ENCODE data around the gene PIGV.
"Not testable (repeated sequence)": the region's sequence is repeated elsewhere in the genome, so short reads cannot be mapped to it uniquely, and the experiment has no call there.

PIGV gene

GRCh38 chr1:26833432-26834405 lies 46.0 kb downstream of the PIGV start:
- no peak for FAIRE-seq

DNA sequence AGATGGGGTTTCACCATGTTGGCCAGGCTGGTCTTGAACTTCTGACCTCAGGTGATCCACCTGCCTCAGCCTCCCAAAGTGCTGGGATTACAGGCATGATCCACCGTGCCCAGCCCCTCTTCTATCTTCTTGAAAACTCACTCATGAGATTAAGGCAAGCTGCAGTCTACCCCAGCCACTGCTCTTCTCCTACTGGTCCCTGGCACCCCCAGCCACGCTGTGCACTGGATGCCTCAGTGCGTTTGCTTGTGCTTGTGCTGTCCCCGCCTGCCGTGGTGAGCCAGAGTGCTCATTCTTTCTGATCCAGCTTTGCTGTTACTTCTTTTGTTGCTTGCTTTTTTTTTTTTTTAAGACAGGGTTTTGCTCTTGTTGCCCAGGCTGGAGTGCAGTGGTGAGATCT lies 49.9 kb downstream of the PIGV start:
- FAIRE-seq, result not testable (repeated sequence)

DNA sequence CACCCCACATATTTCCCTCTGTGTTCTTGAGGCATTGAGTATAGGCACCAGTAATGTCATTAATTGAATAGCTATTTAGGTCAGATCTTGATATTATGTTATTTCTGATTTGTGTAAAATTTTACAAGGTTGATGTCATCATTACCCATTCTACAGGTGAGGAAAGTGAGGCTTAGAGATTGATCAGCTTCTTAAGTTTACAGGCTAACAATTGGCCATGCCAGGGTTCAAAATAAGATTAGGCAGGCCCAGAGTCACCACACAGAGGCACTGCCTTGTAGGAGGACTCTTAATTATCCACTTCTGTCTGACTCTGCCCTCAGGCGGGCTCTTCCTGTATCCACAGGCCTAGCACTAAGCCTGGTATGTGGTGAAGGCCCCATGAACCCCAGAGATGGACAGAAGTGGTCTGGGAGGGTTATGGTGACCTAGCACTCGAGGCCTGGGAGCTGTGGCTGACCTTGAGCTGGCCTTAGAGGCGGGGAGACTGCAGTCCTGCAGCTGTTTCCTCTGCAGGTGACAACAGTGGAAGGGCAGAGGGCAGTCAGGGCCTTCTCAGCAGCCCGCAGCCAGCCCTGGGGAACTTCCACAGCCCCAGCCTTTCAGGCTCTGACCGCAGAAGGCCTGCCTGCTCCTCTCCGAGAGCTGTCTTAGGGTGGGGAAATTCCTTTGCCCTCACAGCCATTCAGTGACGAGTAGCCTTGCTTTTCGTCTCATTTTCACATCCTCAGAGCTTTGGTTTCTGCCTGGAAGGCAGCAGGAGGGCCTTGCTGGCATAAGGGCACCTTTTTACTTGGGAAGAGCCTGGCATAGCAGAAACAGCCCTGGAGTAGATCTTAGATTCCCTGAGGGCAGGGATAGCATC lies 51.0 kb downstream of the PIGV start:
- FAIRE-seq, result no peak

DNA sequence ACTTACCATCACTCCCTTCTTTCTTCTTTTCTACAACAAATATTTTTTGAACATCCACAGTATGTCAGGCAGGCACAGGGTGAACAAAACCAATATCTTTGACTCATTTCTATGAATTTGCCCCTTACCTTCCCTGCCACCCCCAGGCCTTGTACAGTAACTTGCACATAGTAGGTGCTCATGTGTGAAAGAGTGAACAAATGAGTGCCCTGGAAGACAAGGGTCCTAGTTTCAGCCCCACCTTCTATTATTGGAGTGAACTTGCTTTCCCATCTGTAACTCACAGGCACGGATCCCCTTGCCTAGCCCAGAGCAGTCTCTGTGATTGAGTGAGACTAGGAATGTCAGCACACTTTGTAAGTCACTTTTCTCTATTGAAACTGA lies 51.6 kb downstream of the PIGV start:
- no peak for FAIRE-seq

DNA sequence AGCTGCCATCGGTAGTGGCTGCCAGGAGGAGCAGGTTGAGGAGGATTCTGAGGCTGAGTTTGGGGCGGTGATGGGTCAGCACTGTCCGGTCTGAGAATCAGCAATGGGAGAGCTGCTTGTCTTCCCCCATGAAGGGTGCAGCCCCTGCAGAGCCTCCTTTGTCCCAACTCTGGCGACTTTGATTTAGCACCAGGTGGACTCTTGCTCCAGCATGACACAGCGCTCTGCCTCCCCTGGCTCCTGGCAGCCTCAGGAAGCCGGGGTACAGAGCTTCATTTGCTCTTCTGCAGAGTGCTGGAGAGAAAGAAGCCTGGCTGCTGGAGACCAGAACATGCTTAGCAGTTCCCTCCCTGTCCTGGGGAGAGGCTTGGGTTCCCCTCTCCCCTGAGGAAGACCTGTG lies 52.0 kb downstream of the PIGV start:
- no peak for FAIRE-seq

- no peak for FAIRE-seq
Measured at GRCh38 chr1:26844424-26845196, 56.9 kb downstream of the PIGV start.

DNA sequence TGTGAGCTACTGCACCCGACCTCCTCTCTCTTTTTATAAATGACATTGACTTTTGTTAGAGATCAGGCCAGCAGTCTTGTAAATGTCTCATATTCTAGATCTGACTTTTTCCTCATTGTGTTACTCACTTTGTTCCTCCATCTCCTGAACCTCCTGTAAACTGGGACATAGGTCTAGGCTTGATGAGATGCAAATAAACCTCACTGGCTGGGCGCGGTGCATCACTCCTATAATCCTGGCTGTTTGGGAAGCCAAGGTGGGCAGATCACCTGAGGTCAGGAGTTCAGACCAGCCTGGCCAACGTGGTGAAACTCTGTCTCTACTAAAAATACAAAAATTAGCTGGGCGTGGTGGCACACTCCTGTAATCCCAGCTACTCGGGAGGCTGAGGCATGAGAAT lies 60.1 kb downstream of the PIGV start:
- FAIRE-seq, result not testable (repeated sequence)

Measured in TTC549 (cell line).